OCI-LY1 (cell line): ENCODE results near the gene FOXC2.
A peak's percentile ranks its signal among the peaks of the same experiment; 100 is the strongest.

ENCODE experiments used
- H2AFZ ChIP-seq: fragments of 200-600 bp; sonication (generic), shearing (Covaris generic); 2 replicates; pipeline ENCODE4 v1.6.0; 2014; ENCODE audit warnings: antibody characterized with exemption, mild to moderate bottlenecking, low read length
- H3F3A ChIP-seq: fragments of 200-600 bp; sonication (generic), shearing (Covaris generic); 2 replicates; pipeline ENCODE4 v1.6.0; 2014; ENCODE audit warnings: mild to moderate bottlenecking, antibody characterized with exemption, low read length, moderate library complexity; ENCODE audit not compliant: insufficient read depth
- H3K27ac ChIP-seq: fragments of 200-600 bp; sonication (generic); 2 replicates; pipeline ENCODE4 v1.5.1; 2014; ENCODE audit warnings: low read length, mixed run types, mild to moderate bottlenecking, low read depth; ENCODE audit not compliant: poor library complexity, severe bottlenecking
- H3K27me3 ChIP-seq: fragments of 200-600 bp; sonication (generic); 2 replicates; pipeline ENCODE4 v1.6.0; 2014; ENCODE audit warnings: antibody characterized with exemption, mild to moderate bottlenecking, low read length, moderate library complexity; ENCODE audit not compliant: insufficient read depth
- H3K36me3 ChIP-seq: fragments of 200-600 bp; sonication (generic); 2 replicates; pipeline ENCODE4 v1.6.1; 2014; ENCODE audit warnings: mild to moderate bottlenecking, antibody characterized with exemption, low read length, moderate library complexity, mixed read lengths; ENCODE audit not compliant: insufficient read depth
- H3K4me1 ChIP-seq: fragments of 200-600 bp; sonication (generic); 2 replicates; pipeline ENCODE4 v1.5.1; 2014; ENCODE audit warnings: mild to moderate bottlenecking, low read length, moderate library complexity; ENCODE audit not compliant: insufficient read depth, severe bottlenecking
- H3K4me2 ChIP-seq: fragments of 200-600 bp; sonication (generic), shearing (Covaris generic); 2 replicates; pipeline ENCODE4 v1.6.1; 2014; ENCODE audit warnings: low read length
- H3K4me3 ChIP-seq: fragments of 200-600 bp; sonication (generic); 2 replicates; pipeline ENCODE4 v1.5.1; 2014; ENCODE audit warnings: low read length, low read depth, mild to moderate bottlenecking, mixed read lengths; ENCODE audit not compliant: poor library complexity, severe bottlenecking
- H3K79me2 ChIP-seq: fragments of 200-600 bp; shearing (Covaris generic); 2 replicates; pipeline ENCODE4 v1.6.1; 2016; ENCODE audit warnings: mixed run types, low read length, mixed read lengths; ENCODE audit not compliant: insufficient read depth
- H3K9ac ChIP-seq: fragments of 200-600 bp; sonication (generic), shearing (Covaris generic); 2 replicates; pipeline ENCODE4 v1.6.1; 2014; ENCODE audit warnings: mild to moderate bottlenecking, low read length, mixed read lengths
- H3K9me2 ChIP-seq: fragments of 200-600 bp; sonication (generic), shearing (Covaris generic); 2 replicates; pipeline ENCODE4 v1.6.1; 2014; ENCODE audit warnings: low read depth, mild to moderate bottlenecking, low read length, mixed read lengths
- H3K9me3 ChIP-seq: fragments of 200-600 bp; shearing (Covaris generic); 2 replicates; pipeline ENCODE4 v1.6.1; 2014; ENCODE audit warnings: low read length, mixed read lengths
- H4K20me1 ChIP-seq: fragments of 200-600 bp; sonication (generic), shearing (Covaris generic); 2 replicates; pipeline ENCODE4 v1.6.0; 2016; ENCODE audit warnings: mild to moderate bottlenecking, low read length; ENCODE audit not compliant: insufficient read depth
- EZH2 ChIP-seq: fragments of 200-600 bp; sonication (generic), shearing (Covaris generic); IDR thresholded peaks from 2 replicates; pipeline ENCODE4 v1.8.0; 2017; ENCODE audit warnings: borderline replicate concordance, mixed run types, mild to moderate bottlenecking, antibody characterized with exemption, low read length, moderate library complexity, mixed read lengths
- TF ChIP-seq, protein P1 (sequence below): fragments of 200-600 bp; sonication (generic), shearing (Covaris generic); IDR thresholded peaks from 2 replicates; pipeline ENCODE4 v1.5.1; 2017; ENCODE audit warnings: mild to moderate bottlenecking, antibody characterized with exemption, low read length, moderate library complexity, mixed read lengths

FOXC2 gene

GRCh38 chr16:86602521-86602920 is 35.9 kb downstream of the FOXC2 start:
- Histone ChIP-seq H3K36me3 (peaks cover 9% of the 10 kb centered on the region; the same call in 1 of the 2 replicates), H2AFZ (no peak overlapping the region), H3K9ac (no peak overlapping the region), H3K27me3 (peaks cover 3% of the 10 kb centered on the region; the same call in 1 of the 2 replicates), H3K4me3 (no peak overlapping the region), H3K9me2 (no peaks in the 10 kb centered on the region), H3K27ac (no peak overlapping the region), H3K9me3 (no peaks in the 10 kb centered on the region), H3K4me1 (no peaks in the 10 kb centered on the region), H3K79me2 (no peaks in the 10 kb centered on the region), H3K4me2 (no peak overlapping the region), H4K20me1 (no peaks in the 10 kb centered on the region), H3F3A (no peaks in the 10 kb centered on the region)
- TF ChIP-seq, protein P1, sequence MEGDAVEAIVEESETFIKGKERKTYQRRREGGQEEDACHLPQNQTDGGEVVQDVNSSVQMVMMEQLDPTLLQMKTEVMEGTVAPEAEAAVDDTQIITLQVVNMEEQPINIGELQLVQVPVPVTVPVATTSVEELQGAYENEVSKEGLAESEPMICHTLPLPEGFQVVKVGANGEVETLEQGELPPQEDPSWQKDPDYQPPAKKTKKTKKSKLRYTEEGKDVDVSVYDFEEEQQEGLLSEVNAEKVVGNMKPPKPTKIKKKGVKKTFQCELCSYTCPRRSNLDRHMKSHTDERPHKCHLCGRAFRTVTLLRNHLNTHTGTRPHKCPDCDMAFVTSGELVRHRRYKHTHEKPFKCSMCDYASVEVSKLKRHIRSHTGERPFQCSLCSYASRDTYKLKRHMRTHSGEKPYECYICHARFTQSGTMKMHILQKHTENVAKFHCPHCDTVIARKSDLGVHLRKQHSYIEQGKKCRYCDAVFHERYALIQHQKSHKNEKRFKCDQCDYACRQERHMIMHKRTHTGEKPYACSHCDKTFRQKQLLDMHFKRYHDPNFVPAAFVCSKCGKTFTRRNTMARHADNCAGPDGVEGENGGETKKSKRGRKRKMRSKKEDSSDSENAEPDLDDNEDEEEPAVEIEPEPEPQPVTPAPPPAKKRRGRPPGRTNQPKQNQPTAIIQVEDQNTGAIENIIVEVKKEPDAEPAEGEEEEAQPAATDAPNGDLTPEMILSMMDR = no peak
- TF ChIP-seq EZH2 = no peak

DNA sequence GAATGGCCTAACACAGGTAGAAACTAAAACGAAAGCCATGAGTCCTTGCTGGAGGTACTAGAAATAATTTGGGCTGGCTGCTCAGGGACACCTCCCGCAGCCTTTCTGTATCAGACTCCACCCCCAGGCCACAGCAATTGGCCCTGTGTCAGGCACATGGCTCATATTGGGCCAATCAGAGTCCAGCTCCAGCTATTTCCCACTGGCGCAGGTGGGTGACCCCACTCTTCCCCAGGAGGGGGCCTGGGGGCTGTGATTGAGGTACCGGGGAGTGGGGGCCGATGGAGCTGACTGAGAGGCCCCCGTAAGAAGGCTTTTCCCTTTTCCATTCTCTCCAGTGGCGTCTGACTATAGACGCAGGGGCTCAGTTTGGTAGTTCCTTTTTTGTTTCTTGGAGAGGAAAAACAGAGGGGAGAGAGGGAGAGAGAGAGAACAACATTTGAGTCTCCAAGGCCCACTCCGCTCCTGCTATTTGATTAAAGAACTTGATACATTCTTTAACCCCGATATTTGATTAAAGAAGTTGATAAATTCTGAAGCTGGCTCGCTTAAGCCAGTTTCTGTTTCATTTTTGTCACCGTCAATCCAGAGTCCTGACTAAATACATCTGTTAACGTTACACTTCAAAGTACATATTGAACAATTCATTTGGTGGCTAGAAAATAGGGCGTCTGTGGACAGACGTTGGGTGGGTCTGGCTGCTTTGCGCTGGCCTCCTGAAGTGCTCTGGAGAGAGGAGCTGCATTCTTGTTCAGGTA is 38.0 kb downstream of the FOXC2 start:
- no peak for TF ChIP-seq EZH2
- TF ChIP-seq, protein P1 = no peak
- Histone ChIP-seq H3K9ac (no peak overlapping the region), H3K27me3 (no peaks in the 10 kb centered on the region), H3F3A (no peaks in the 10 kb centered on the region), H3K9me2 (no peaks in the 10 kb centered on the region), H3K4me2 (peak overlapping the region; percentile 19), H3K9me3 (no peaks in the 10 kb centered on the region), H3K36me3 (peaks cover 9% of the 10 kb centered on the region; the same call in 1 of the 2 replicates), H3K27ac (no peak overlapping the region), H3K4me3 (peak overlapping the region; percentile 3), H3K4me1 (no peaks in the 10 kb centered on the region), H2AFZ (no peak overlapping the region), H4K20me1 (no peaks in the 10 kb centered on the region), H3K79me2 (no peaks in the 10 kb centered on the region)

DNA sequence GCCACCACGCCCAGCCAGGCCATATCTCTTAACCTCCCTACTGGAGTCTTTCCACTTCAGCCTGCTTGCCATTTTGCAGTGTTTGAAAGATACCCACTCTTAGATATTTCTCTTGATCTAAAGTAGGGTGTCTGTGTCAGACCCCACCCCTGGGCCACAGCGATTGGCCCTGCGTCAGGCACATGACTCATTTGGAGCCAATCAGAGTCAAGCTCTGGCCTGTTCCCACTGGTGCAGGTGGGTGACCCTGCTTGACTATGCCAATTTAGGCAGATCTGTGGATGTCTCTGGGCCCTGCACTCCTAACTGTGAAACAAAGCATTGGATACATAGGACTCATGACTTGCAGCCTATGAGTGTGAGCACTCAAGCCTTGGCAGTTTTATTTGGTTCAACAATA is 39.3 kb downstream of the FOXC2 start:
- no peak for TF ChIP-seq EZH2
- TF ChIP-seq, protein P1 = no peak
- Histone ChIP-seq H2AFZ (no peak overlapping the region), H3K9ac (no peak overlapping the region), H3K36me3 (peaks cover 9% of the 10 kb centered on the region; the same call in 1 of the 2 replicates), H3K4me2 (no peak overlapping the region), H3K27me3 (no peaks in the 10 kb centered on the region), H3K4me1 (peaks cover under 1% of the 10 kb centered on the region), H3K27ac (no peak overlapping the region), H3K4me3 (no peak overlapping the region), H3K9me2 (no peaks in the 10 kb centered on the region), H4K20me1 (no peaks in the 10 kb centered on the region), H3K79me2 (no peaks in the 10 kb centered on the region), H3K9me3 (no peaks in the 10 kb centered on the region), H3F3A (no peaks in the 10 kb centered on the region)
